NCI-H146 treated with DMSO at 0.1 percent for 48 hours (cell line): Measurements from ENCODE around the gene COL4A2.

Source experiments
- DNase-seq: peaks from one replicate; lab custom pipeline; 2025; ENCODE audit not compliant: unreplicated experiment; lab: John Stamatoyannopoulos, UW

The COL4A2 gene

DNA sequence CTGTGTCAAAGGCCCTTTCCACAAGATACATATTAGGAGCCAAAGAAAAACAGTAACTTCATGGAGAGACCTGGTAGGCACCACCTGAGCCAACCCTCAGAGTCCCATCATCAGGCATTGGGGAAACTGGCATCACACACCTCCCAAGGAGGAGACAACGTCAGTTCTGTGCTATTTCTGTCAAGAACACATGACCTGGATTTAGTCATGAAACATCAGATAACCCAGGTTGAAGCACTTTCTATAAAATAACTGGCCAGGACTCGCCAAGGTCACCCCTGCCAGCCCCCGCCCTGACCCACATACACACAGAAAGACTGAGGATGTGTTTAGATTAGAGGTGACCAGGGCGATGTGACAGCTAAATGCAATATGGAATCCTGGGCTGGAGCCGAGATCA lies 35.8 kb upstream of the COL4A2 start:
- DNase-seq, result no peak

DNA sequence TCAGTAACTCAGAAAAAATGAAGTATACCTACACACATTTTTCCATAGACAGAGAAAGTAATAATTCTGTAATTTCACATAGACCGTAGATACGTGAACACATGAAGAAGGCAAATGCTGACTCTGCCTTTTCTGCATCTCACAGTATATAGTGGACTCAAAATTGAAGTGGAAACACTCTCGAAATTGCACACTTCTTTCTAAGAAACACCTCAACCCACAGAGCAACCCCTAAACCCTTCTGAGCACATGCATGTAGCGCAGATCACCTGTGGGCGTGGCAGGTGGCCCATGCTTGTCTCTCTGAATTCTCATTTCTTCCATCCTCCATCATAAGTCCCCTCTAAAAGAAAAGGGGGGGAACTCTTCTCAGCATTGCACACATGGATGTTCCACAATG lies 34.9 kb upstream of the COL4A2 start:
- no peak for DNase-seq

DNA sequence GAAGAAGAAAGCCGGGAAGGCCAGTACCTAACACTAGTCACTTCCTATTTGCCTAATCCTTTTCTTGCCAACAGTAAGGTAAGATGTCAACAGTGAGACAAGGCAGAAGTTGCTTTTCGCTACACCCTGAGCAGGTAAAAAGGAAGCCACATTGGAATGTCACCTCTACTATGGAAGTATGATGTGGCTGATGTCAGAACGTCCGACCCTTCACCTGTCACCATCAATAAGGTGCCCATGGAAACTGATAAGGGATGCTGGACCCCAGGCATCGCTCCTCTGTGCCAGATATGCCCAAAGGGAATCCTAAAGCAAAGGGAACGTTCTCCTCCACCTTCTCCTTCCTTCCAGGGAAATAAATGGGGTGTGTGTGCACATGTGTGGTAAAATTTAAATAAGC lies 34.4 kb upstream of the COL4A2 start:
- DNase-seq, result no peak

DNA sequence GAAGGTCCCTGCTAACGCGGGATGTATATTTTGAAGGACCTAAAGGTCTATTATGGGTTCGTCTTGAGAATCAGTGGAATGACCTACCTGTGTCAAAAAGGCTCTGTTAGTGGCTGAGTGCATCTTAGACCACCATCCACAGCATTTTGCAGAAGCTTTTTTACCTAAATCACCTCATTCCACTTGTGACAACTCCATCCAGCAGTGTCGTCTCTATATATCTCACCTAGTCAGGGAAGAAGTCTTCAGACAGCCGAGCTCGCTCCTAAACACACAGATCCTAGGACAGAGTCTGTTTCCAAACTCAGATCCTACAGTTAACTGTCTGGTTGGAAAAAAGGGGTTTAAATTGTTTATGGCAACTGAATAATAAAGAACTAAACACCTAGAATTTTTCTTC lies 33.8 kb upstream of the COL4A2 start:
- DNase-seq, result no peak

DNA sequence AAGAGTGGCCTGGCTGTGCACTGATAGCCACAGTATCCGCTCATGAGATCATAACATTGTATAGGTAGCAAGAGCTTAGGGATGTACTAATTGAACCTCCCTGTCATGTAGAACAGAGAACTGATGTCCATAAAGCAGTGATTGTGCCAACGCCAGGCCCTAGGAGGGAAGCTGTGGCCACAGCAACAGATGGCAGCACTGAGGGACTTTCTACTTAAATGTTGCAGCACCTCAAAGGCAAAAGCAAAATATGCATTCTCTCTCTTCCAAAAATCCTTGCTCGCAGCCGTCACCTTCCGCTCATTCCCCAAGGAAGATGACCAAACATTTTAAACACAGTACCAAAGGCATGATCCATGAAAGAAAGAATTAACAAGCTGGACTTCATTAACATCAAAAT lies 32.4 kb upstream of the COL4A2 start:
- DNase-seq, result no peak

DNA sequence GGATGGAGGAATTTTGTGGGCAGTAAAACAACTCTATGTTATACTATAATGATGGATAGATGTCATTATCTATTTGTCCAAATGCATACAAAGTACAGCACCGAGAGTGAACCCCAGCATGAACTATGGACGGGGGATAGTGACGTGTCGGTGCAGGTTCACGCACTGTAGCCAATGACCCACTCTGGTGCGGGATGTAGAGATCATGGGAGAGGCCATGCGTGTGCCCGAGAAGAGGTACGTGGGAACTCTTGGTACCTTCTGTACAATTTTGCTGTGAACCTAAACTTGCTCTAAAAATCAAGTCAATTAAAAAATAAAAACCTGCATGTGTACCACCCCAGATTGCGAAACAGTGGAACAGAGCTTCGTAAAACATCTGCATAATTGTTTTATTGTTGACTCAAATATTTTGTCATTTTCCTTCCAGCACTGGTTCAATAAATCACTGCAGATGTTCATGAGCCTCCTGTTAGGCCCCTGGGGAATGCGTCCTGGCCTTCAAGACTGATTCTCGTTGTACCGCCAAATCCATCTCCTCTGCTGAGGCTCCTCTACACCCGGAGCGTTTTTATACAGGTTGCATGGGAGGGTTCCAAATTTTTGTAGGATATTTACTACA lies 31.0 kb upstream of the COL4A2 start:
- DNase-seq, result no peak

DNA sequence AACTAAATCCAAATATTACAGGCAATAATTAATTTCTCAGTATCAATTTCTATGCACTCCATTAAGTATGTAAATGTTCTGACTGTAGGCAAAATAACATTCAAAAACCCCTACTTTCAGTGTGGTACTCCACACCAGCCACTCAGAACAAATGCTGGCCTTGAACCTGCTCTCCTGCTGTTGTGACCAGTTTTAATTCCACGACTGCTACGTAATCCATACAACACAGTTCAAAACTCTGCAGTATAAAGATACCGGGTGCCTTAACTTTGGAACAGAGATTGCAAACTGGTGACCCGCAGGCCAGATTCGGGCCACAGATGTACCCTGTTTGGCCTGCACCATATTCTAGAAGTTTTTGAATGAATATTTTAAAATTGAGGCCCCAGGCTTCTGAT lies 30.5 kb upstream of the COL4A2 start:
- DNase-seq, result no peak

DNA sequence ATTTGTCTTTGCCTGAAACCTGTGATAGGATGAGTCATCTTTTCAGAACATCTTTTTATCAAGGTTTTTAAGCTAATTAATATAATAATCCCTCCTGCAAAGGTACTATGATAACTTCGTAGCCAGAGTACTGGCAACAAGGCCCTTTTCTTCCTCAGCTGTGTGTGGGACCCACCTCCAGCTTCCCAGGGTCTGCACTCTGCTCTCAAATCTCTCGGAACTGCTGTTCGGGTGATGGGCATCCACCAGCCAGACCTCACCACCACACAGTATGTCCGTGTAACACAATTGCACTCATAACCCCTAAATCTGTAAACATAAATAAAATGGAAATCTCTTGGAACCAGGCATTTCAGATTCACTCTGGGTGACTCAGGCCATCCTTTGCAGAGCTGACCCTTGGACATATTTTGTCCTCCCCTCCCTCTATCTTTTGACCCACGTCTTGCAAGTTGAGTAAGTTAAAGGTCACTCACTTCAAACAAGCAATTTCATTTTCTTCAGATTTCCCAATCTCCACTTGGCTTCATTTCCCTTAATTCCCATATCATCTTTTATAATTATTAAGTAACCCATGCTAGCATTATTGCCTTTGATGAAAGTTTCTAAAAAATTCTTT lies 29.6 kb upstream of the COL4A2 start:
- no peak for DNase-seq

DNA sequence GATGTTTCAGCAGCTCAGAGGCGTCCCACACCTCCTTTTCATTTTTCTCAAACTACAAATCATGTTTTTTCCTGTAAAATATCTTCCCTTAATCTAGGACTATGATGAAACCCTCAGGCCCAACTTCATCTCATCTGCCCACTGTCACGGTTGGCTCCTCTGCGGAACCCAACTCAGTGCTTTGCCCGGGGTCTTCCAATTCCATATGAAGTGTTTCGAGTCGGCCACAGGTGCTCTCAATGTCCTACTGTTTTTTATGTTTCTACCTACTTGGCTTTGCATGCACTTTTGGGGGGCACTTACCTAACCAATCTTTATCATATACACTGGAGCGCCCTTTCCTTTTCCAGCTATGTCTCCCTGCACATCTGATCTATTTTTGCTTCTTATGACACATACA lies 28.2 kb upstream of the COL4A2 start:
- no peak for DNase-seq

DNA sequence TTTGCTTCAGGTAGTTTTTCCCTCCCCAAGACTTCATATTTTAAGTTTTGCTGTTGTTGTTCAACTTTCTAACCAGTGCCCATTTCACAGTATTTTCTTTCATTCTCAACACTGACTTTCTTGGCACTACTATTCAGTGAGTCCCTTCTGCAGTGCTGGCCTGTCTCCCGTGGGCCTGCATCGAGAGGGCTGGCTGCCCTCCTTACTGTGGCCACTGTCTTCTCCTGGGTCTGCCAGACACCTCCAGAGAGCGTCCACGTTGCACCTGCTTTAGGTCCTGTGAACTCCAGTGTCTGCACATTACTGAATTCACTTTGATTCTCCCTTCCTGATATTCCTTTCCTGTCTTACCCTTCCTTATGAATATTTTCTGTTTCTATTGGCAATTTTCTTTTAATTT lies 27.4 kb upstream of the COL4A2 start:
- no peak for DNase-seq

DNA sequence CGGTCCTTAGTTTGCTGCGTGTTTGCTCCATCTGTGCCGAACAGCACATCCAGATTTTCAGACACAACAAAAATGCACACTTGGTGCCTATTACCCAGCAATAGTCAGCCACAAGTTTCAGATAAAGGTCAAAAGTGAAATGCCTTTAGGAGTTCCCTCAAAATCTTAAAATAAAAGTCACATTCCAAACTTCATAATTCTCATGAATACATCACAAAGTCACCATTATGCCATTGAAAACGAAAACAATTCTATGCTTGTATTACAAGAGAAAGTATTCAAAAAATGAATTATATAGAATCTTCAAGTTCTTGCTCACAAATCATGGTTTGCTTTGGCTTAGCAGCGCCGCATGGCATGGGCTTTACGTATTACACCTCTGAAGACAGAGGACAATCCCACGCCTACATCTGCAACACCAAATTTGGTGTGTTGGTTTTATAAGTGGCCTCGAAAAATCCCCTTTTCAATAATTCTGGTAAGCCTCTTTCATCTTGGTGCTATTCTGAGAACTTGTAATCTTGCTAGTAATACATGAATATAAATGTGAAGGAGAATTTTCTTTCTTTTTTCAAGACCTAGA lies 26.8 kb upstream of the COL4A2 start:
- DNase-seq, result no peak

DNA sequence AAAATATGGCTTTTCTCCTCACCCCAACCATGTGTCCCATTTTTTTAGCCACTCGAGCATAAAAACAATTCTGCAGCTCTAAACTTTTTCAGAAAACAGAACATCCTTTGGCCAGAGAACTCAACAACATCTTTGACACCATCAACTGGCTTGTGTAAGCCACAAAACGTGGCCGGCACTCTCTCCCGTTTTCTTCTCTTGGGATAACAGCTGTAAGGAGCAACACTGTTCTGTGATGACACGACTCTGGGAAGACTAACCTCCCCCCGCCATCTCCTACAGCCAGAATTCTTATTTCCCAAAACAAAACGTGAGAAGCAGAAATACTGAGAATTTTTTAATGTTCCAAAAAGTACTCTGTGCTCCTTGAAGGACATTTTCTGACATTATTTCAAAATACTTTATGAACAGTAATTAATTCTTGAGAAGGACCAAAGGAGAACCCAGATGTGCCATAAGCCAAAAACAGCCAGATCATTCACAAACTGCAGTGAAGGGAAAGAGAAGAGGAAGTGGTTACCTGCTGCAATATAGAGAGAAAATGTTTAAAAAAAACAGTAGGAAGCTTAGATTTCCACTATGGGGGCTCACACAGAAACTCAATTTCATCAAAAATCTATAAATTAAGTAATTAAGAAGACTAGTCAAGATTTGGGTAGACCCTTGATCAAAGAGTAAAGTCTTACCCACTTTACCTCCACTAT lies 25.9 kb upstream of the COL4A2 start:
- no peak for DNase-seq

DNA sequence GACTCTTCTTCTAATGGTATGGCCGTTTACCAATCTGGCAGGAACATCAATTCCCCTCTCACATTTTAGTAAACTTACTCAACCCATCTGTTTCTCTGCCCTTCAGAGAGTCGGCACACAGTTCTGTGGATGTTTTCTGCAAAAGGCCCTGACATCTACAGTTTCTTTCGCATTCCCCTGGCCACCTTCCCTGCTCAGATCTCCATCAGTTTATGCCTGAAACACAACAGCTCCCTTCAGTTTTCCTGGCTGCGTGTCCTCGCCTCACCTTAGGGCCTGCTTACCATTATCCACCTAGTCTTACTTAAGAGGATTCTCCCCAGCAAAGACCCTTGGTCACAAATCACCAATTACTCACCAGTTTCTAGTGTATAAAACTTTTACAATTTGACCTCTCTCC lies 25.3 kb upstream of the COL4A2 start:
- DNase-seq, result no peak

DNA sequence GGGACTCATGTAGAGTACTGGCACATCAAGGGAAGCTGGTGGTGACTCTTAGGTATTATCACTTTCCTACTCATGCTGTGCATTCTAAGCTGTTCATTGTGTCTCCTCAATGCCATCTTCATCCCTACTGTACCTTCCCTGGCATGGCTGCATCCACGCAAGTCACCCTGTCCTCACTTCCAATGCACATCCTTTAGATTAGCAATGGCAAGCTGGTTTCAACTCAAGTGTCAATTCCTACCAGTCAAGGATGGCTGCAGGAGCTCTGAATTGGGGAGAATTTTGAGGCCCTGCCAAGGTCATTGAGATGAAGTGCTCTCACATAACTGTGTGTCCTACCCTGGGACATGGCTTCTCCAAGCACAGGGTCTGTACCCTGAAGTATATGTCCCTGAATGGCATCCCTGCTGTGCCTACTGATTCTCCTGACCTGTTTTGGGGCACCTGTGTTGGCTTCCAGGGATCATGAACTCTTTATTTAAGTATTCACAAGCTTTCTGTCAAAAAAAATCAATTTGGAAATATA lies 24.7 kb upstream of the COL4A2 start:
- DNase-seq, result no peak

DNA sequence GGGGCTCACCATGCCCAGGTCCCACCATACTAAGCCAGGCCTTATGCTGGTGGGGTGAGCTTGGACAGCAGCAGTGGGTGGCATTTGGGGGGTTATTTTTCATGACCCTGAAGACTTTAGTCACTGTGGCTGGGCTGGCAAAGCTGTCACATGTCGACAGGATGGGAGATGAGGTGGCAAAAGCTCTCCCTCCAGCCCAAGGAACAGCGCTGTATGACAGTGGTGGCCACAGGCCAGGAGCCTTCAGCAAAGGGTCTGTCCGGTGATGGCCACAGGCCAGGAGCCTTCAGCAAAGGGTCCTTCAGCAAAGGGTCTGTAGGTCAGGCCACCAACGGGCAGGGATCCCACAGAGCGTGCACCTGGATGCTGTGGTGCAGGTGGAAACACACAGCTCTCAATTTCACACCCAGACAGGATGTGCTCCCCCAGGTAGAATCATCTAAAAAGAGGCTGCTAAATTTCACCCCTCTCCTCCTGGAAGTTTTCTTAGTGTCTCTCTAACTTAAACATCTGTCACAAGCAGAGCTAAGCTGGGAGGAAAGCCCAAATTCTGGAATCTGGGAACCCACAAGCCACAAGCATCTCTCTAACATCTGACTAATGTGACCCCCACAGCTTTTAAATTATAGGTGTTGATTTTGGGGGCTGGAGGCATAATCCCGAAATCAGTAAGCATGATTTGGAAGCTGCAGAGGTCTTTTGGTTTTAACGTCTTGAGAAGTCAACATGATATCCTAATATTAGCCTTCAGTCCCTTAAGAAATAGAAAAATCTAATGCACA lies 23.2 kb upstream of the COL4A2 start:
- no peak for DNase-seq

DNA sequence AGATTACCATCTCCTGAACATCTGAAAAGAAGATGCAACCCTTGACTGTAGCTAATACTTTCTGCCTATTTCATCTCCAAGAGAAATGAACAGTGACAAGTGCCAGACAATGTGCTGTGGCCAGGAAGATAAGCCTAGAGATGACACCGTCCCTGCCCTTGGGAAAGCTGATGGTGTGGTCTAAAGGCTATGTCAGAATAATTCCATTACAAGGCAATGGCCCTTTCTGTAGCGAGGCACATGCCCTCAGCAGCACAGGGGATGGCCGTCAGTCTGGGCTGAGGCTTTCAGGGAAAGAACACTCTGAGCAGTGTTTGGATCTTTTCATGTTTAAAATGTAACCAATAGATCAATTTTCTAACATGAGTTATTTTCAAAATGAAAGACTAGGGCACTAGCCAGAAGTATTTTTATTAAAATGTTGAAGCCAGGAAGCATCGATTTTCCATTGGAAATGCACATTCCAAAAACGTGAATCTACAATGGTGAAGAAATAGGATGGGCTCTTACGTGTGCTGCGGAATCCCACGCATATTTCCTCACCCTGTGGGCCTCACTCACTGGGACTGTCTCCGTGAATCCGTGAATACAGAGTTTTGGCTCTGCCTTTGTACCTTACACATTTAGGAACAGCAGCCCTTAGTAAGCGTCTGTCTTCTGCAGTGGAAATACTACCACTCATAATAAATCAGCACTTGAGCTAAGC lies 22.2 kb upstream of the COL4A2 start:
- DNase-seq, result no peak

DNA sequence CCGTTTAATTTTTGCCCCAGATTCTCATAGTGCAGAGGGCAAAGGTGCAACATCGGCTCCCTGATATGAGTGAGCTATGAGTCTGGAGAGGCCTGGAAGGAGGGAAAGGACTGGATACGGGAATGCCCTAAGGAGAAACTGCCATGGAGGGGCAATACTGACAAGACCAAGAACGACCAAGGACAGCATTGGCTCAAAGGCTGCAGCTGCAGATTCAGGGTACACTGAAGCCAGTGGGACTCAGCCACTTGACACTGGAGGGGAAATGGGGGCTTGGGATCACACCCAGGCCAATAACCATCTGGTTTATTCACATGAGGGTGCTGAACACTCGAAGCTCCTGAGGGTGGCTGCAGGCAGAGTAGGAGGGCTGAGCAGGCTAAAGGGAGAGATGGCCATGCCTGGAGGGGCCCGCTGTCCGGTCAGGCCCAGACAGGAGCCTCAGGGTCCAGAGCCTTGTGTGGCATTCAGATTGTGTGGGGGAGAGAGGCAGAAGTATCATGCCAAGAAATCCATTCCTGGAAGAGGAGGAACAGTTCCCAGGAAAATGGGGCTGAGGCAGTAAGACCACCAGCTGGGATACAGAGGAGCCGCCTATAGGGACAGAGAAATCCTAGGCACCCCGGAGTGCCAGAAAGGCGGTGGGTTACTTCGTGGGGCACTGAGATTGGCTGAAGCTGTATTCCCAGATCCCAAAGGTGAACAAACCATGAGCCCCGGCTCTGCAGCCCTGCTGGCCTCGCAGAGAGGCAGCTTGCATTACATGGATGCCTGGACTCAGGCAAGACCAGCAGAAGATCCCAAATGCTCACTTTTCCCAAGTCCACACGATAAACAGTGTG lies 20.9 kb upstream of the COL4A2 start:
- DNase-seq, result no peak

DNA sequence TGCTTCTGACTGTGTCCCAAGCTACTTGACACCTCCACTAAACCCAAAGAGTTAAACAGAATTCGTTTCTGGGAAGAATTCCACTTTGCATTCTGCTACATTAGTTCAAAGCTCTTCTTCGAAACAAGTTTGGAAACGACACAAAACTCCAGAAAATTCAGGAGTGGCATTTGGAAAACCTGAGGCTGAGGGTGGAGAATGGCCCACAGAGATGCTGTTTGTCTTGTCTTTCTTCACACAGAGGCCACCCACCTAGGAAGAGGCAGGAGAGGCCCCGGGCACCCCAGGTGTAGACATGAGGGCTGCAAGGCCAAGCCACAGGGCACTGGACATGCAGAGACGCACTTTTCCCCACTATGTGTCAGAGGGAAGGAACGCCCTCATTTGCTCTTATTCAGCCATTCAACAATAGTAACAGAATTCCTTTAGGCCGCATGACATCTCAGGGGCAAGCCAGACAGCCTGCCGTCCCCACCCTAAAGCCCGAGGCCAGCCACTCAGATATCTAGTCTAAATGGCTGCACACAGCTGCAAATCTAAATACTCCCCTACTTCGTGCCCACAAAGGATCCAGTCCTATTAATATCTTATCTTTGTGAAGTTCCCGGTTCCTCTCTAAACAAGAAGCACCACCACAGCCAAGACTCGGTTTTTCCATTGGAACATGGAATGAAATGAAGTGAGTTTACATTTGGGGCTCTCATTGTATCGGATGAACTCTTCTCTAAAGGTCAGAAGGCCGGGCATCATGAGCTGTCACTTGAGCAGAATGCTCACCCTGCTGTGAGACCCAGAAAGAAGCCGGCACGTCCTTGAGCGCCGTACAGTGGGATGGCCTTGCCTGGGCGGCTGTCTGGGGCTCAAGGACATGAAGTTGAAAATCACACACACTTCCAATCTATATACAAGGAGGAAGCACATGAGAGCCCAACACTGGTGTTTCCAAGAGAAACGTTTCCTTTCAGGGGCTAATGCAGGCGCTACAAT lies 20.0 kb upstream of the COL4A2 start:
- no peak for DNase-seq

DNA sequence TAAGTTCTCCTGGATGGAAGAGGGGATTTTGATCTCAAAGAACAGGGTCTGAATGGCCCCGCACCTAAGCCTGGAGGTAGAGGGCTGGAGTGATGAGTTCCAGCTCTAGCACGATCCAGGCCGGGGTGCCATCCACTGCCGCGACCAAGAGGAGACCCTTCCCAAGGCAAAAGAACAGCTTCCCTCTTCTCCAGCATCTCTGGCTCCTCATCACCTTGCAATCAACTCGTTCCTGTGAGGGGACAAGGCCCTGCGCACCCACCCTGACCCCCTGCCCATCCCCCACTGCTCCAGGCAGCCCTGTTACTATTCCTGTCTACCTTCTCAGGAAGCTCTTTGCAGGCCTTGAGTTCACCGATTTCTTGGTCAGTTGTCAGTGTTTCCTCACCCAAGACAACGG lies 17.9 kb upstream of the COL4A2 start:
- no peak for DNase-seq
